Progenitor cell of endocrine pancreas (in vitro differentiated cells): ENCODE measurements around the gene COX4I1. TPM values are rescaled to one million over a fixed set of nuclear protein-coding genes. Genes with fewer than 3 reads are reported as not detected.

ENCODE experiments used
- DNase-seq: peaks from one replicate; pipeline ENCODE4 v3.0.0; 2021; ENCODE audit warnings: low spot score; ENCODE audit not compliant: unreplicated experiment
- H3K27ac Mint-ChIP-seq: 2 replicates; pipeline ENCODE4 v1.8.0; 2021; ENCODE audit warnings: mild to moderate bottlenecking, moderate library complexity, mixed read lengths
- H3K27me3 Mint-ChIP-seq: 2 replicates; pipeline ENCODE4 v1.8.0; 2021; ENCODE audit warnings: mixed read lengths
- H3K36me3 Mint-ChIP-seq: 2 replicates; pipeline ENCODE4 v1.8.0; 2022; ENCODE audit warnings: mixed read lengths; ENCODE audit not compliant: insufficient read depth
- H3K4me1 Mint-ChIP-seq: 2 replicates; pipeline ENCODE4 v1.8.0; 2021; ENCODE audit warnings: low read depth, mixed read lengths
- H3K4me3 Mint-ChIP-seq: 2 replicates; pipeline ENCODE4 v1.8.0; 2021; ENCODE audit warnings: low read depth, mild to moderate bottlenecking, moderate library complexity, mixed read lengths
- H3K9me3 Mint-ChIP-seq: 2 replicates; pipeline ENCODE4 v1.8.0; 2021; ENCODE audit warnings: low read depth, mixed read lengths
- total RNA-seq: library from RNA; stranded (reverse); gene quantifications from 2 replicates; pipeline ENCODE4 v1.2.1, GENCODE V29; 2021
- TF ChIP-seq, protein P1 (sequence below): fragments of 200-600 bp; sonication (generic); IDR thresholded peaks from one replicate; pipeline ENCODE4 v1.5.0; 2021; ENCODE audit warnings: antibody characterized with exemption, mild to moderate bottlenecking; ENCODE audit not compliant: unreplicated experiment

The COX4I1 gene
- total RNA-seq, 1 donor from 2014 or later: 466 TPM

DNA sequence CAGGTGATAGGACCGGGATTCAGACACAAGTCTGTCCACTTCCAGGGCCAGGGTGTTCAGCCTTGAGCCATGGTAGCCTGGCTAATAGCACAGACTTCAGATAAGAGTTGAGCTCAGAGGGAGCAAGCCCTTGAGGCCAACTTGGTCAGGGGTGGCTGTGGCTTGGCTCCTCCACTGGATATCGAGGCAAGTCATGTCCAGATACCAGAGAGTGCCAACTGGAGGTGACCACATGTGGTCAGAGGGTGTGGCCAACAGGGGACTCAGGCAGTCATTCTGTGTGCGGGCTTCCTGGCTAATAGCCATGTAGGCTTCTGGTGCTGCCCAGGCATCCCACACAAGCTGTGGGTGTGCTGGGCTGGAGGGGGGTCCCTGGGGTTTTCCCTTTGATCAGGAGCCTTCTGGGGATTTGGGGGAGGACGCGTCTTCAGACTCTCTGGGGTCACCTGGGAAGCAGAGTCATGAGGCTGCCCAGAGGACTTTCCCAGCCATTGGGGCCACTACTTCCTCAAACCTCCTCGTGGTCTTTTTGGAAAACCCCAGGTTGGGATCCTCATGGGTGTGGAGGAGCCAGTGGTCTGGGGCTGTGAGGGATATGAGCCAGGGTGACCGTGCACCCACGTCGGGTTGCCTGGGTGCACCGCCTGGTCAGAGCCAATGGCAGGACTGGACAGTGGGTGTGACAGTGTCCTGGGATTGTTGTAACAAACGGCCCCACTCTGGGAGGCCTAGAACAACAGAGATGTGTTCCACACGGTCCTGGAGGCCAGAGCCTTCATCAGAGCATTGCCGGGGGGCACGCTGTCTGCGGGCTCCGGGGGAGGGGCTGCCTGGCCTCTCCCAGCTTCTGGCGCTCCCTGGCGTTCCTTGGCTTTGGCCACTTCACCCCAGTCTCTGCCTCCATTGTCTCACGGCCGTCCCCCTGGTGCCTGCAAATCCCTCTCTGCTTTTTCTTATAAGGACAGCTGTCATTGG is 25.0 kb downstream of the COX4I1 start:
- Mint-ChIP-seq H3K36me3 (no peaks in the 10 kb centered on the region), H3K27me3 (peaks cover 19% of the 10 kb centered on the region)
- DNase-seq: no peak

DNA sequence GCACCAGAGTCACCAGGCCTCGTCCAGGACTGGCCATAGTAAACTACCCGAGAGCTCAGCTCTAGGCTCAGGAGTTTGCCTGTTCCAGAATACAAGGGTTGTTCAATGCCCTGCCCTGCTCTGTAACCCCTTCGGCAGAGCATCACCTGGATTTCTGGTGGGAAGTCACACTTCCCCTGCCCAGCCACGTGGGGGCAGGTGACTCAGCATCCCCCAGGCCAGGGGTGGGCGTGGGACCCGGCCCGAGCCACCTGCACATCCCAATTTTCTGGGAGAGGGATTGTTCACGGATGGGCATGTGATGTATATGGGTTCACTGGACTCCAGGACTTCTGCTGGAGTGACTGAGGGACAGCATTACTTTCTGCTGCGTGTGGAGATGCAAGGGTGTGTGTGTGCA is 25.8 kb downstream of the COX4I1 start:
- Mint-ChIP-seq H3K4me1 (no peaks in the 10 kb centered on the region), H3K36me3 (no peaks in the 10 kb centered on the region), H3K27ac (no peak overlapping the region), H3K27me3 (peaks cover 12% of the 10 kb centered on the region), H3K4me3 (no peak overlapping the region), H3K9me3 (no peaks in the 10 kb centered on the region)
- DNase-seq: no peak
- TF ChIP-seq, protein P1, sequence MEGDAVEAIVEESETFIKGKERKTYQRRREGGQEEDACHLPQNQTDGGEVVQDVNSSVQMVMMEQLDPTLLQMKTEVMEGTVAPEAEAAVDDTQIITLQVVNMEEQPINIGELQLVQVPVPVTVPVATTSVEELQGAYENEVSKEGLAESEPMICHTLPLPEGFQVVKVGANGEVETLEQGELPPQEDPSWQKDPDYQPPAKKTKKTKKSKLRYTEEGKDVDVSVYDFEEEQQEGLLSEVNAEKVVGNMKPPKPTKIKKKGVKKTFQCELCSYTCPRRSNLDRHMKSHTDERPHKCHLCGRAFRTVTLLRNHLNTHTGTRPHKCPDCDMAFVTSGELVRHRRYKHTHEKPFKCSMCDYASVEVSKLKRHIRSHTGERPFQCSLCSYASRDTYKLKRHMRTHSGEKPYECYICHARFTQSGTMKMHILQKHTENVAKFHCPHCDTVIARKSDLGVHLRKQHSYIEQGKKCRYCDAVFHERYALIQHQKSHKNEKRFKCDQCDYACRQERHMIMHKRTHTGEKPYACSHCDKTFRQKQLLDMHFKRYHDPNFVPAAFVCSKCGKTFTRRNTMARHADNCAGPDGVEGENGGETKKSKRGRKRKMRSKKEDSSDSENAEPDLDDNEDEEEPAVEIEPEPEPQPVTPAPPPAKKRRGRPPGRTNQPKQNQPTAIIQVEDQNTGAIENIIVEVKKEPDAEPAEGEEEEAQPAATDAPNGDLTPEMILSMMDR: peak; percentile 38

More for the DNA sequence above, 25.0 kb downstream of the COX4I1 start:
- Mint-ChIP-seq H3K9me3 (no peaks in the 10 kb centered on the region), H3K4me3 (no peak overlapping the region), H3K4me1 (no peaks in the 10 kb centered on the region), H3K27ac (no peak overlapping the region)
- TF ChIP-seq, protein P1: no peak

DNA sequence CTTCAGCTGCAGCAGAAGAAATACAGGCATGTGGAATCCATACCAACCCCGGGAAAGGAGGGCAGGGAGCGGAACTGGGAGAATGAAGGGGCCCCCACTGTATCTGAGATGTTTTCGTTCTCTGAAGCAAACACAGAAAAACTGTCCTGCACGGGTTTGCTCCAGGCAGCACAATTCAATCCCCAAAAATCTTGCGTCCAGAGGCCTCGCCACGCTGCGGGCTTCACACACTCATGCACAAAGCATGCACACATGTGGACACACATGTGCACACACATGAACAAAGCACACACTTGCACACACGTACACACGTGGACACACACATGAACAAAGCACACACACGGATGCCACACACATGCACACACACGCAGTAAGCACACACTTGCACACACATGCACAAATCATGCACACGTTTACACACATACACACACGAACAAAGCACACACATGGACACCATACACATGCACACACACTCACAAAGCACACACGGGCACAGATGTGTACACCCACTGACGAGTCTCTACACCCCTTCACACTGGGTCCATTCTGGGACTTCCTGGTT is 27.3 kb downstream of the COX4I1 start:
- Mint-ChIP-seq H3K27me3 (peaks cover 16% of the 10 kb centered on the region), H3K27ac (no peak overlapping the region), H3K4me3 (no peak overlapping the region), H3K9me3 (no peaks in the 10 kb centered on the region), H3K36me3 (no peaks in the 10 kb centered on the region), H3K4me1 (no peaks in the 10 kb centered on the region)
- TF ChIP-seq, protein P1: no peak
- DNase-seq: no peak

DNA sequence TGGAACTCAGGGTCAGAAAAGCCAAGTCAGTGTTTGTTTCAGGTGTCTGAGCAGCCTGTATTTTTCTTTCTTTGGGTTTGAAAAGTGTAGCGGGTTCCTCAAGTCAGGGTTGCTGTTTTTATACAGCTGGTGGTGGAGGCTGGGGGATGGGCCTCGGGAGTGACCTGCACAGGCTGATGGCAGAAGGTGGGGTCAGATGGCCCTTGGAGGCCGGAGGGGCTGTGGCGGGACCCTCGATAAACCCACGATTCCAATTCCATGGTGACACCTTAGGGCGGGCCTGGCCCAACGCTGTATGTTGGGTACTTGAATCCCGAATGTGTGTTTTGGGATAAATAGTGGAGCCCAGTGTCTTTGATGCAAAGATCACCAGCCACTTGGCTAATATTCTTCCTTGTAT is 28.7 kb downstream of the COX4I1 start:
- H3K4me3 Mint-ChIP-seq: no peak overlapping the region
- no peaks in the 10 kb centered on the region for H3K9me3 Mint-ChIP-seq
- no peaks in the 10 kb centered on the region for H3K4me1 Mint-ChIP-seq
- no peak for DNase-seq
- H3K36me3 Mint-ChIP-seq: no peaks in the 10 kb centered on the region
- no peak overlapping the region for H3K27ac Mint-ChIP-seq
- H3K27me3 Mint-ChIP-seq: peaks cover 25% of the 10 kb centered on the region
- TF ChIP-seq, protein P1: no peak

DNA sequence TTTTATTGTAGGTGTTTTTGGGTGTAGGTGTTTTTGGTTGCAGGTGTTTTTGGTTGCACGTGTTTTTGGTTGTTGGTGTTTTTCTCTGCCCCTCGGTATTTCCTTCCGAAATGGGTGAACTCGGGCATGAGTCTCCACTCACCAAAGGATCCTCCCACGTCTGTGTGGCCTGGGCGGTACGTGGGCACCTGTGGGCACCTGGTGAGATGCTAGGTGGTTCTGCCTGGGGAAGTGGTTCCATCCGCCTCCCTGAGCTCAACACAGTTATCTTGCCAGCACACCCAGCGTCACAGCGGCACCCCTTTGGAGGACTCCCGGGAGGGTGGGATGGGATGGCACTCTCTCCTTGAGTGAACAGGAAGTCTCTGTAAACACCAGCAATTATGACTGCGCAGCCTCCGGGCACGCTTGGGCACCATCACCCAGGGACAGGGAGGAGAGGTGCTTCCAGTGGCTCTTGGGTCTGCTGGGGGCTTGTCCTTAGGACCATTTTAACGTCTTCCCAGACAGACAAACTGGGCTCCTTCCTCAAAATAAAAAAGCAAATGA is 29.8 kb downstream of the COX4I1 start:
- TF ChIP-seq, protein P1: no peak
- Mint-ChIP-seq H3K4me1 (no peaks in the 10 kb centered on the region), H3K27me3 (peaks cover 29% of the 10 kb centered on the region), H3K4me3 (no peak overlapping the region), H3K27ac (no peak overlapping the region), H3K36me3 (peaks cover 1% of the 10 kb centered on the region), H3K9me3 (peaks cover 2% of the 10 kb centered on the region)
- no peak for DNase-seq
